HG03097 (cell line): ENCODE results near the gene FLYWCH1.

ENCODE experiments used
- ATAC-seq: cut with Tn5 transposase; IDR thresholded peaks from one replicate; pipeline ENCODE4 v1.9.1; 2021; ENCODE audit not compliant: unreplicated experiment, low FRiP score

The FLYWCH1 gene

DNA sequence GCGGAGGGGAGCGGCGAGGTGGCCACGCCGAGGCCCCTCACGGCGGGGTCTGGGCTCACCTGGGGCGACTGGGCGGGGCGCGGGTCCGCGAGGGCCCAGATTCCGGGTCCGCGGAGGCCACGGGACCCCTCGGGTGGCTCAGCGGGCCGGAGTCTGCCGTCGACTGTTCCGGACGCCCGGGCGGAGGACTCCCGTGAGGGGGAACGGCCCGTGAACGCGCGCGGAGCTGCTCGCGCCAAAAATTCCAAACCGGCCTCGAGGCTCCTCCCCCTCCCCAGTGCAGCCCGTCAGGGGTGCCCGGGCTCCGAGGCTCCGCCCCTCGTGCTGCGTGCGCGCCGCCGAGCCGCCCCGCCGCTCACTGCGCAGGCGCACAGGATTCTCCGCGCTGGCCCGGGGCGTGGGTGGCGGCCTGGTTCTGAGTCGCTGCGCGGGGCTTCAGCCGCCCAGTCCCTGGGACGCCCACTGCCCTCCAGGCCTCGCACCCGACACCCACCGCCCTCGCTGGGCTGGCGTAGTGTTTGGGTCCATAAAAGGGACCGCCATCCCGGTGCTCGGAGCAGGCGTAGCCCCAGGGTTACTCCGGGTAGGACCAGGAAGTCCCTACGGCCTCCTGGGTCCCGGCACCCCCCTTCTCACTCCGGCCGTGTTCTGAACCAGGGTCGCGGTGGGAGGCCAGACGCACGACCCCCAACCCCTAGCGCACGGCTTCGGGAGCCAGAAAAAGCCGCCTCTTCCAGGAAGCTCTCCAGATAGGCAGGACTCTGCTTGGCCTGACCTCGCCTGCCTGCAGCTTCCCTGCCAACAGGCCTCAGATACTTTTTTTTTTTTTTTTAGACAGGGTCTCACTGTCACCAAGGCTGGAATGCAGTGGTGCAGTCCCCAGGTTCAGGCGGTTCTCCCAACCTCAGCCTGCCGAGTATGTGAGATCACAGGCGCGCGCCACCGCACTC is 68.8 kb downstream of the FLYWCH1 start, which contains the start of gene PKMYT1:
PKMYT1 (minus strand) TSS at position 220 of the 950 bp plus-strand sequence. CDS start 789 bp downstream, outside the sequence.
- ATAC-seq = peak; percentile 62

GRCh38 chr16:2981177-2981898 is 69.6 kb downstream of the FLYWCH1 start:
- no peak for ATAC-seq

DNA sequence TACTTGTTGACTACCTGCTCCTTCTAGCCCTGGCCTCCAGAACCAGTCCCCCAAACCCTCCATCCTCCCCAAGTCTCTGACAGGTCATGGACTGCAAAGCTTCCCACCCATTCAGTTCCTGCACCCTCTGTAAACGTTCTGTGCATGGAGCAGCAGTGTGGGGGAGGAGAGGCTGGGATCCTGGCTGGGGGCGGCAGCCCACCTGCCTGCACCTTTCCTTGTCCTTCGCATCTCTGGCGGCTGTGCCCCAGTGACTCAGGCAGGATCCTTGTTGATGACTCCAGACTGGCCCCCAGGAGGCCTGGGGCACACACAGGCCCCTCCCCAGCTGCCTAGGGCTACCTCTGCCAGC is 70.1 kb downstream of the FLYWCH1 start:
- ATAC-seq = no peak

DNA sequence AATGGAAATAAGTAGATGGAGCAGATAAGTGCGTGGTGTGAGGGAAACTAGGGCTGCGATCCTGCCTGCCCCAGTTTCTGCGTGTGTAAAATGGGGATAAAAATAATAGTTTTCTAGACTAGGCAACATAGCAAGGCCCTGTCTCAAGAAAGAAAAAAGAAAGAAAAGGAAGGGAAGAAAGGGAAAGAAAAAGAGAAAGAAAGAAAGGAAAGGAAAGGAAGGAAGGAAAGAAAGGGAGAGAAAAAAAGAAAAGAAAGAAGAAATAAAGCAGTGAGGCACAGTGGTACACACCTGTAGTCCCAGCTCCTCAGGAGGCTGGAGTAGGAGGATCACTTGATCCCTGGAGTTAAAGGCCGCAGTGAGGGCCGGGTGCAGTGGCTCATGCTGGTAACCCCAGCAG is 70.7 kb downstream of the FLYWCH1 start:
- no peak for ATAC-seq

- ATAC-seq = no peak
These were observed 72.0 kb downstream of the FLYWCH1 start for GRCh38 chr16:2983706-2984136.

- no peak for ATAC-seq
These were observed 73.7 kb downstream of the FLYWCH1 start for GRCh38 chr16:2985462-2985861.

- ATAC-seq = no peak
These were observed 74.2 kb downstream of the FLYWCH1 start for GRCh38 chr16:2985893-2986355.

DNA sequence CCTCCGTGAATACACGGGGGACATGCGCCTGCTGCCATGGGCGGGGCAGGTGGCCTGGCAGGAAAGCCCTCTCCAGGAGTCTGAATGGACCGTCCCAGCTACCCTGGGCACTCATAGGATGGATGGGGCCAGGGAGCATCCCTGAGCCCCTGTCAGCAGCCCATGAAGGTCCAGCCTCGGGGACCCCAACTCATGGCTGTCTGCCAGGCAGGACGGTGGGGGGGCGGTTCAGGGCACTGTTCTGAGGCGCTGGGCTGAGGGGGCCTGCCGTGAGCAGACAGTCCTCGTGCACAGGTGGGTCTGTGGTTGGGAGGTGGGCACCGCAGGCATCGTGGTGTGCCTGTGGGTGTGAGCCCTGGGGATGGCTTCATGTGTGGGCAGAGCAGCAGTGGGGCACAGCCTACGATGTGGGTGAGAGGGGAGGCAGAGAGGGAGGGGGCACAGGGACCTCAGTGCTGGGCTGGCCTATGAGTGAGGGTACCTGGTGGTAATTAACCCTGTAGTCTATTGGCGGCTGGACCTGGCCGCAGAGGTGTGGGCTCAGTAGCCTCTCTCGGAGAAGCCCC is 75.0 kb downstream of the FLYWCH1 start:
- no peak for ATAC-seq

DNA sequence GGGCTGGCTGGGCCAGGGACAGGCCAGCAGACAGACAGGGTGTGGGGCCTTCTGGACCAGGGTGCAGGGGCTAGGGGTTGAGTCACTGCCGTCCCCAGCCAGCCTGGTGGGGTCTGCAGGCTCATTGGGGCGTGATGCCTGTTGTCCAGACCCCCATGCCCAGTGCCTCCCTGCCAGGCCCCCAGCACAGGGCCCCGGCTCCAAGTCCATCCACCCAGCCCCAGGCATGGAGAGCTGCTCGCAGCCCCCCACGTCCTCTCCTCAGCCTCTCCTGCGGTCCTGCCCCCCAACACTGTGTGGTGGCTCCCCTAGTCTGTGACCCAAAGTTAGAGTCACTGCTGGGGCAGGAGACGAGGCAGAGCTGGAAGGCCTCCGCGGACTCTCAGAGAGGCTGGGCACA is 75.6 kb downstream of the FLYWCH1 start:
- ATAC-seq = no peak

DNA sequence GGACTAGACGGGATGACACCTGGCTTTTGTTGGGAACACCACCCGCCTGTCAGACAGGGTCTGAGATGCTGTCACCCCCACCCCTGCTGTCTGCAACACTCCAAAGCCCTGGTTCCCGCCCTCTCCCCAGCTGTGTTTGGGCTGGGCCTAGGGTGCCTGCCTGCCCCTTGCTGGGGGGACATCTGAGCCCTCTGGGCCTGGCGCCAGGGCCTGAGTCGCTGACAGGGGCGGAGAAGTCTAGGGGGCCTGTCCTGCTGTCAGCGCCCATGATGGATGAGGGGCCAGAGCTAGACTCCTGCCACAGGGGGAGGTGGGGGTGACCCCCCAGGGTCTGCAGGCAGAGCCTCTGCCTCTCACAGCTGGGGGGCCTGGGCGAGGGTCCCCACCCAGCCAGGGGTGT is 76.1 kb downstream of the FLYWCH1 start:
- no peak for ATAC-seq

DNA sequence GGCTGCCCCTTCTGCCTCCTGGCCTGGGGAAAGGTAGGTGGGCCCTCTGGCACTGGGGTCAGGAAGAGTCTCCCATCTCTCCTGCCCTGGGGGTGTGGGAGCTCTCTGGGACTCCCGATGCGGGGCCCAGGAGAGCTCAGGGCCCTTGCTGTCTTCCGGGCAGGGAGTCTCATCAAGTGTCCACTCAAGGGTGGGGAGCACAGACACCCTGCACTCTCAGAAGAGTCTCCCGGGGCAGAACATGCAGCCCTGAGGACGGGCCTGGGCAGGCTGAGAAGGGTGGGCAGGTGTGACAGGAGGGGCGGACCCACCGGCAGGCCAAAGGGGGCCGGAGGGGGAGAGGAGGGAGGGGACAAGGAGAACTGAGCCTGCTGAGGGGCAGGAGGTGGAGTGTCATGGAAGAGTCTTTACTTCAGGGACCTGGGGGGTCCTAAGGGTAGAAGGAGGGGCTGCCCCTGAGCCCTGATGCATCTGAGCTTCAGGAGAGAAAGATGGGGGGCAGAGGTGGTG is 76.9 kb downstream of the FLYWCH1 start:
- no peak for ATAC-seq

GRCh38 chr16:2990891-2991290 is 79.2 kb downstream of the FLYWCH1 start:
- ATAC-seq = no peak

GRCh38 chr16:2991566-2992261 is 80.0 kb downstream of the FLYWCH1 start:
- no peak for ATAC-seq

GRCh38 chr16:2992383-2993081 is 80.8 kb downstream of the FLYWCH1 start:
- ATAC-seq = no peak

DNA sequence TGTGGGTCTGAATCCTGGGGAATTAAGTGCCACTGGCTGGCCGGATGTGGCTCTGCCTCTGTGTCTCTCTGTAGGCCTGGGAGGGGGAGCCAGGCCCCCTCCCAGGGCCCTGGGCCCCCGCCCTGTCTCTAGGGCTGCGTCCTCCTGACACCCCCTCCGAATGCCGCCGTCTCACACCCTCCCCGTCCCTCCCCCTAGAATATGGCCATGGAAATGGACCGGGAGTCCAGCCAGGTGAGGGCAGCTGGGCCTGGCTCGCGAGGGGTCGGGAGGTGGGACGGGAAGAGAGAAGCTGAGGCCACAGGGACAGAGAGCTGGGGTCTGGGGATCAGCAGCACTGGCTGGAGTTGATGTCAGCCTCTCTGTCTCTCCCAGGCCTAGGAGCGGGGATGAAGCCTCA is 84.6 kb downstream of the FLYWCH1 start:
- ATAC-seq = no peak

DNA sequence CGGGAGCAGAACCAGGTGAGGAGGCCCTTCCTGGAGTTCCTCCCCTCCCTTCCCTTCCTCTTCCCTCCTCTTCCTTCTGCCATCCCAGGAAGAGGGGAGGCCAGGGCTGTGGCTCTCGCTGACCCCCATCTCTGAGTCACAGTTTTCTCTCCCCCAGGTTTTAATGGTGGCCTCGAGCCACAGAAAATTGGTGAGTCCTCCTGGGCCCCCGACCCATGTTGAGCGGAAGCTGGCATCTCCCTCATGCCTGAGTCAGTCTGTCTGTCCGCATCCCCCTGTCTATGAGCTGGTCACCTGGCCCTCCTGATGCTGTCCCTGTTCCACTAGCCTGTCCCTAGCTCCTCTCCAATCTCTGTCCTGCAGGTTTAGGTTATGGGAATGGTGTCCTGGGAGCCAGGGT is 88.2 kb downstream of the FLYWCH1 start:
- ATAC-seq = no peak

- no peak for ATAC-seq
These were observed 88.8 kb downstream of the FLYWCH1 start for GRCh38 chr16:3000540-3000939.
